Thyroid gland (tissue), 4 donors: ENCODE data around the gene MICU1.

ENCODE experiments used
- CTCF ChIP-seq, 6 experiments: fragments of 200-600 bp in 3 of 6; fragments of 450-650 bp in 3 of 6; sonication (generic) in 3 of 6; IDR thresholded peaks; one replicate each; pipeline ENCODE4 v1.5.1; 2016 to 2019; ENCODE audit warnings: antibody characterized with exemption in 6 of 6, mild to moderate bottlenecking in 2 of 6, inconsistent platforms in 1 of 6, moderate library complexity in 1 of 6
- POLR2A ChIP-seq, 2 donors: fragments of 450-650 bp; IDR thresholded peaks; one replicate each; pipeline ENCODE4 v1.6.1; 2017; ENCODE audit warnings: antibody characterized with exemption in 2 of 2, mild to moderate bottlenecking in 2 of 2, moderate library complexity in 1 of 2

GRCh38 chr10:72335394-72336258, 290.3 kb downstream of the MICU1 start:
- TF ChIP-seq CTCF (IDR thresholded peaks at IDR 0.05) (no peak), POLR2A (IDR thresholded peaks at IDR 0.05) (no peak)
